HG03442 (cell line): Measurements from ENCODE around the gene SPP1.
"Not testable (repeated sequence)": the region's sequence is repeated elsewhere in the genome, so short reads cannot be mapped to it uniquely, and the experiment has no call there.

Experiments
- ATAC-seq: cut with Tn5 transposase; IDR thresholded peaks from one replicate; pipeline ENCODE4 v1.9.1; 2021; ENCODE audit warnings: mild to moderate bottlenecking, moderate library complexity; ENCODE audit not compliant: unreplicated experiment

SPP1 gene

DNA sequence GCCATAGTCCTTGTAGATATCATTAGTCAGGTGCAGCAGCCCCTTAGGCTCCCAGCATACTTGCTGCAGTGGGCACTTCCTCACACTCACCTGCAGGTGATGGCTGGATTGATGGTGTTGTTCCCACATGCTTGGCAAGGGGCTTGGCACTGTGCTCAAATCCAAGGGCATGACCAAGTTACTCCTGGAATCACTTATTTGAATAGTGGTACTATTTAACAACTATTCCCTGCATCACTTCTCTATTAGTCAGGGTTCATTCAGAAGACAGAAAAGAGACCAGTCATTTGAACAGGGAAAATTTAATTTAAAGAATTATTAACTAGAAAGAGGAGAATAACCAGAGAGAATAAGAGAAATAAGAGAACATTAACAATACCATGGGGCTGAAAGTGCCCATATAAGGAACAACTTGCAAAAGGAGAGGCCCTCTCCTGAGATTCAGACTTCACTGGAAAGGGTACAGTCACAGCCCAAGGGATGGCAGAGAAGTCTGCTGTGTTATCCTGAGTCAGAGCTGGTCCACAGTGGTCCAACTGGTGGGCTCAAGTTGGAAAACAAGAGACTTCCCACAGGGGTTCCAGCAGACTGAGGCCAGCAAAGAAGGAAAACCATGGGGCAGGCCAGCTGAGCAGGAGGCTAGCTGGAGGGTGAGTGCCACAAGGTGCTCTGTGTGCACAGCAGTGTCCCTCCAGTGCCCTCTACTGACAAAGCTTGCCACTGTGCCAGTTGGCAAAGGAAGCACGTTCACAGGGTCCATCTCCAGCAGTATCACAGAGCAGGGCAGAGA, 9.8 kb downstream of the SPP1 start:
- ATAC-seq, result peak; percentile 85

- no peak for ATAC-seq
Observed at GRCh38 chr4:87985887-87986200, 10.3 kb downstream of the SPP1 start.

DNA sequence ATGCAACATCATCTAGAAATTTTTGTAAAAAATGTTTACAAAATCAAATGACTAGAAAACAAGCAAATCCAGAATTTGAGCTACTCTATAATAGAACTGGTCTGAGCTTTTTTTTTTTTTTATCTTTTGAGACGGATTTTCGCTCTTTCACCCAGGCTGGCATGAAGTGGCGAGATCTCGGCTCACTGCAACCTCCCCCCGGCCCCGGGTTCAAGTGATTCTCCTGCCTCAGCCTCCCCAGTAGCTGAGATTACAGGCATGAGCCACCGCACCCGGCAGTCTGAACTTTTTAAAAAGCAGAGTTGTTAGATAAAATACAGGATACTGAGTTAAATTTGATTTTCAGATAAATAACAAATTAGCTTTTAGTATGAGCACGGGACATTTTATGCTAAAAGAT, 11.0 kb downstream of the SPP1 start:
- no peak for ATAC-seq

DNA sequence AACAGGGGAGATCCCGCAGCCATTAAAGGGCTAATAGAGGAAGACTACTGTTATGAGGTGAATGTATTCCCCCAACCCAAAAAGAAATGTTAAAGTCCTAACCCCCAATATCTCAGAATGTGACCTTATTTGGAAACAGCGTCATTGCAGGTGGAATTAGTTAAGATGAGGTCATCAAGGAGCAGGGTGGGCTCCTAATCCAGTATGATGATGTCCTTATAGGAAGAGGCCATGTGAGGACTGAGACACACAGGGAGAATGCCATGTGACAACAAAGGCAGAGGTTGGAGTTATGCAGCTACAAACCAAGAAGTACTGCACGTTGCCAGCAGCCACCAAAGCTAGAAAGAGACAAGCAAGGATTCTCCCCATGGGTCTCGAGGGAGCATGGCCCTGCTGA, 14.3 kb downstream of the SPP1 start:
- no peak for ATAC-seq

DNA sequence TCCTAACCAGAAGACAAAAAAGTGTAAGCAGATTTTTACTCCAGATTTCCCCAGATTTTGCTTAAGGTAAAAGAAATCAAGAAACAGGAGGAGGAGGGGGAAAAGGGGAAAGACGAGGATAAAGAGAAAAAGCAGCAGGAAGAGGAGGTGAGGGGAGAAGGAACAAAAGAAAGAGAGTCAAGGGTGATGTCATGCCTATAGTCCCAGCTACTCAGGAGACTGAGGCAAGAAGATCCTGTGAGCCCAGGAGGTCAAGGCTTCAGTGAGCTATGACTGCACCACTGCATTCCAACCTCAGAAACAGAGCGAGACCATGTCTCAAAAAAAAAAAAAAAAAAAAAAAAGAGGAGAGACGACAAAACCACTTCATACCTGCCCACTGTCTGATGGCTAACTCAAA, 19.9 kb downstream of the SPP1 start:
- no peak for ATAC-seq

GRCh38 chr4:87999191-87999691, 23.7 kb downstream of the SPP1 start:
- ATAC-seq, result not testable (repeated sequence)

DNA sequence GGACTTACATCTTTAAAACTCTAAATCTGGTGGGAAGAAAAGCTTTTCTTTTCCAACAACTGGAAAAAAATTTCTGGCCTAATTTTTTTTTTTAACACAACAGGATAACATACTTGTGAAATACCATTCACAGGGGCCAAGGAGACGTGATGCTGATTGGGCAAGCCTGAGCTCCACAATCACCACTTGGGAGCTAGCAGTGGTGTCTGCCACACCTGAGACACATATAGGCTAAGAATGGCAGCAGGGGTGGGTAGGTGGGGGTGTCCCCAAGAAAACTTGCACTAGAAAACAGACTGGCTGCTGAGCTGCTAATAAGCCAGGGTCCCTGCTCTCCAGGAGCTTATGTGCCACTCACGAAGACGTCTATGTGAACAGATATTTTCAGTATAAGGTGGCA, 26.4 kb downstream of the SPP1 start:
- no peak for ATAC-seq

GRCh38 chr4:88002786-88003185, 27.3 kb downstream of the SPP1 start:
- no peak for ATAC-seq

DNA sequence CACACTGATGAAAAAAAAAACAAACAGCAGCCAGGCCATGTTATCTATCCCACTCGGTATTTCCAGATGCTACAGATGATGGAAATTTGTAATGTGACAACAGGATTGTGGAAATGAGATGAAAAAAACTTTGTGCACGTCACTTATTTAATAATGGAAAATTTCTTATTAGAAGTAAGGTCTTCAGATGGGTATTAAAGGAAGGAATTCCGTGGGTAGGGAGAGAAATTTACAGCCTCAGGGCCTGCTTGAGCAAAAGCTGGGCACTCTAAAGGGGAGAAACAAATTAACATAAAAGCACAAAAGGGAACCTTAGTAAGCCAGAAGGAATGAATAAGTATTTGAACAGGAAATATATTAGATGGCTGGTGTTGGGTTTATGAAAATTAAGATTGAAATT, 27.7 kb downstream of the SPP1 start:
- no peak for ATAC-seq

- ATAC-seq, result no peak
Observed at GRCh38 chr4:88005076-88005475, 29.6 kb downstream of the SPP1 start.

DNA sequence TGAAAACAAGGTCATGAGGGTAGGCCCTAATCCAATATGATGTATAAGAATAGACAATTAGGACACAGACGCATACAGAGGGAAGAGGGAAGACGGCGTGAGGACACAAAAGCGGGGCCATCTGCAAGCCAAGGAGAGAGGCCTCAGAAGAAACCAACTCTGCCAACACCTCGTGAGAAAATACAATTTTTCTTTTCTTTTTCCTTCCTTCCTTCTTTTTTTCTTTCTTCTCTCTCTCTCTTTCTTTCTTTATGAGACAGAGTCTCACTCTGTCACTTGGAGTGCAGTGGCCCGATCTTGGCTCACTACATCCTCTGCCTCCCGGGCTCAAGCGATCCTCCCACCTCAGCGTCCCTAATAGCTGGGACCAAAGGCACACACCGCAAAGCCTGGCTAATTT, 30.4 kb downstream of the SPP1 start:
- ATAC-seq, result no peak

GRCh38 chr4:88006956-88007303, 31.4 kb downstream of the SPP1 start:
- ATAC-seq, result no peak

DNA sequence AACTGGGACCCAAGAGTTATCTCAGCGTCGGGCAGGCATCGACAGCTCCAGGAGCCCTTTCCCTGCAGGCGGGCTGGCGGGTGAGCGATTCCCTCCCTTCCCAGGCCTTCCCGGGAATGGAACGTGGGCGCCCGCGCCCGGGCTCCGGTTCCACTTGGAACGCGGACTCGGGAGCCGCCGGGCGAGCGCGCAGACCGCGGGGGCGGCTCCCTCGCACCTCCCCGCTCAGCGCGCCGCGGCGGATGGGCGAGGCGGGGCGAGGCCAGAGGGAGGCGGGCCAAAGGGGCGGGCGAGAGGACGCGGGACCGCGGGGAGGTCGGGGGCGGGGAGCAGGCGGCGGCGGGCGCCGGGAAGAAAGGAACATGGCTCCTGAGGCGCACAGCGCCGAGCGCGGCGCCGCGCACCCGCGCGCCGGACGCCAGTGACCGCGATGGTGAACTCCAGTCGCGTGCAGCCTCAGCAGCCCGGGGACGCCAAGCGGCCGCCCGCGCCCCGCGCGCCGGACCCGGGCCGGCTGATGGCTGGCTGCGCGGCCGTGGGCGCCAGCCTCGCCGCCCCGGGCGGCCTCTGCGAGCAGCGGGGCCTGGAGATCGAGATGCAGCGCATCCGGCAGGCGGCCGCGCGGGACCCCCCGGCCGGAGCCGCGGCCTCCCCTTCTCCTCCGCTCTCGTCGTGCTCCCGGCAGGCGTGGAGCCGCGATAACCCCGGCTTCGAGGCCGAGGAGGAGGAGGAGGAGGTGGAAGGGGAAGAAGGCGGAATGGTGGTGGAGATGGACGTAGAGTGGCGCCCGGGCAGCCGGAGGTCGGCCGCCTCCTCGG, 32.0 kb downstream of the SPP1 start, which contains the start of gene PKD2:
TSS of gene PKD2 (plus strand) at position 332 of the 818 bp plus-strand sequence. CDS start at position 431, 99 bp downstream.
- peak; percentile 88 for ATAC-seq

- ATAC-seq, result peak; percentile 32
Observed at GRCh38 chr4:88008122-88008742, 32.7 kb downstream of the SPP1 start.

GRCh38 chr4:88008743-88009171, 33.2 kb downstream of the SPP1 start:
- no peak for ATAC-seq

GRCh38 chr4:88009871-88010270, 34.4 kb downstream of the SPP1 start:
- no peak for ATAC-seq

GRCh38 chr4:88010966-88011365, 35.5 kb downstream of the SPP1 start:
- no peak for ATAC-seq

DNA sequence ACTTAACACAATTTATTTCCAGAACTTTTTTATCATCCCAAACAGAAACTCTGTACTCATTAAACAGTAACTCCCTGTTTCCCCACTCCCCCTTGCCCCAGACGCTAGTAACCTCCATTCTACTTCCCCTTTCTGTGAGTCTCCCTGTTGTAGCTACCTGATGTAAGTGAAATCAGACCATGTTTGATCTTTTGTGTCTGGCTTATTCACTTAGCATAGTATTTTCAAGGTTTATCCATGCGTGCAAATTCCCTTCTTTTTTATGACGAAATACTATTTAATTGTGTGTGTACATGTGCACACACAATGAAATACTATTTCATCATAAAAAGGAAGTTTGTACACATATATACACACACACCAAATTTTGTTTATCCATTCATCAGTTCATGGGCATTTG, 37.1 kb downstream of the SPP1 start:
- ATAC-seq, result peak; percentile 37

- no peak for ATAC-seq
Observed at GRCh38 chr4:88014386-88014905, 38.9 kb downstream of the SPP1 start.

DNA sequence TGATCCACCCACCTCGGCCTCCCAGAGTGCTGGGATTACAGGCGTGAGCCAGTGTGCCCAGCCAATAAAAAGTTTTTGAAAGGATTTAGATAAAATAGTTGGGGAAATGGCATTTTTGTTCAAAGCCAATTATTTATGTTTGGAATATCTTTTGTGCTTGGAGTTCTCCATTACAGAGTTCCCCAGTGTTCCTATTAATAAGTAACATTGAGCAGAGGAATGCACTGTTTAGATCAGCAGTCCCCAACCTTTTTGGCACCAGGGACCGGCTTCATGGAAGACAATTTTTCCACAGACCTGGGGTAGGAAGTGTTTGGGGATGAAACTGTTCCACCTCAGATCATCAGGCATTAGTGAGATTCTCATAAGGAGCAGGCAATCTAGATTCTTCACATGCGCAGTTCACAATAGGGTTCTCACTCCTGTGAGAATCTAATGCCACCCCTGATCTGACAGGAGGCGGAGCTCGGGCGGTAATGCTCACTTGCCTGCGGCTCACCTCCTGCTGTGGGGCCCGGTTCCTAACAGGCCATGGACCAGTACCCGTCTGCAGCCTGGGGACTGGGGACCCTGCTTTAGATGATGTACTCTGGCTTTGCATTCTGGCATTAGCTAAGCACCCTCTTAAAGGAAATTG, 40.3 kb downstream of the SPP1 start:
- ATAC-seq, result no peak
